Panc1 (cell line): ENCODE measurements around the gene MAL. TPM values are rescaled to one million over a fixed set of nuclear protein-coding genes. Genes with fewer than 3 reads are reported as not detected.

Source experiments
- ATAC-seq: fragments of 200-7000 bp; cut with Tn5 transposase; 2 replicates; pipeline ENCODE4 v1.9.1; 2020; ENCODE audit warnings: mild to moderate bottlenecking, moderate library complexity
- BruUV-seq: library from RNA; stranded (reverse); fragments of 400-500 nt; replicated peaks from 2 replicates; lab custom pipeline; 2021; lab: Mats Ljungman, UMichigan
- CTCF ChIA-PET: fragments of 300-600 bp; sonication (Branson Sonifier 250); formaldehyde crosslinking; loops from one replicate; lab custom pipeline; 2022; ENCODE audit warnings: antibody characterized with exemption; lab: Charles Lee
- POLR2A ChIA-PET: fragments of 300-600 bp; sonication (Branson Sonifier 250); formaldehyde crosslinking; loops from one replicate; lab custom pipeline; 2022; ENCODE audit warnings: antibody characterized with exemption; lab: Charles Lee
- DNase-seq: peaks from one replicate; pipeline ENCODE4 v3.0.0-alpha.2; 2010; ENCODE audit warnings: low read depth, low spot score
- H3K27ac ChIP-seq: 2 replicates; pipeline ENCODE4 v1.5.1; 2011; ENCODE audit warnings: mild to moderate bottlenecking, low read length, inconsistent platforms
- H3K27me3 ChIP-seq: fragments of 200-500 bp; sonication (Bioruptor generic); 2 replicates; pipeline ENCODE4 v1.6.0; 2014; ENCODE audit warnings: low read length, inconsistent platforms; ENCODE audit not compliant: control insufficient read depth, insufficient read depth
- H3K36me3 ChIP-seq: fragments of 200-500 bp; sonication (Bioruptor generic); 2 replicates; pipeline ENCODE4 v1.5.1; 2014; ENCODE audit warnings: inconsistent platforms, mild to moderate bottlenecking, low read length, moderate library complexity; ENCODE audit not compliant: control insufficient read depth, insufficient read depth
- H3K4me1 ChIP-seq: 2 replicates; pipeline ENCODE4 v1.5.1; 2011; ENCODE audit warnings: inconsistent platforms, mild to moderate bottlenecking, low read length, moderate library complexity; ENCODE audit not compliant: control insufficient read depth, insufficient read depth
- H3K4me3 ChIP-seq, 2 experiments: 2 replicates each; pipeline ENCODE4 v1.5.1; 2011 to 2012; ENCODE audit warnings: low read depth in 2 of 2, low read length in 2 of 2, mild to moderate bottlenecking in 2 of 2, inconsistent platforms in 1 of 2, moderate library complexity in 1 of 2
- H3K9me3 ChIP-seq: fragments of 200-500 bp; sonication (Bioruptor generic); 2 replicates; pipeline ENCODE4 v1.5.1; 2014; ENCODE audit warnings: low read depth, mild to moderate bottlenecking, inconsistent platforms, low read length, moderate library complexity; ENCODE audit not compliant: control insufficient read depth, insufficient read depth
- POLR2AphosphoS5 ChIP-seq: IDR thresholded peaks from 2 replicates; pipeline ENCODE4 v1.6.1; 2012; ENCODE audit warnings: mild to moderate bottlenecking, low read depth, low read length, moderate library complexity
- SIN3A ChIP-seq: IDR thresholded peaks from 2 replicates; pipeline ENCODE4 v1.6.1; 2012; ENCODE audit warnings: low read depth, mild to moderate bottlenecking, low read length, moderate library complexity, borderline replicate concordance; ENCODE audit not compliant: insufficient read depth
- TCF7L2 ChIP-seq: IDR thresholded peaks from 2 replicates; pipeline ENCODE4 v1.6.1; 2011; ENCODE audit warnings: mild to moderate bottlenecking, low read depth, low read length, inconsistent platforms
- in situ Hi-C: cut with HindIII; loops from 2 replicates; pipeline ENCODE4 v1.10.0; 2016; ENCODE audit warnings: low sequenced_read_pairs, low pct_unique_long_range_greater_than_20kb
- intact Hi-C: fragments of 100-400 bp; cut with micrococcal nuclease; formaldehyde crosslinking; loops from one replicate; pipeline ENCODE4 v1.10.0; 2022; ENCODE audit not compliant: unreplicated experiment
- total RNA-seq: library from RNA; stranded (reverse); gene quantifications from one replicate; pipeline ENCODE4 v1.2.1, GENCODE V29; 2021; ENCODE audit not compliant: unreplicated experiment
- TF ChIP-seq, protein P1 (sequence below): fragments of 450-650 bp; IDR thresholded peaks from 2 replicates; pipeline ENCODE4 v1.5.1; 2017; ENCODE audit warnings: mild to moderate bottlenecking
- TF ChIP-seq, protein P2 (sequence below), 2 experiments: IDR thresholded peaks; 2 replicates each; pipeline ENCODE4 v1.6.1; 2011 to 2012; ENCODE audit warnings: low read depth in 2 of 2, control low read depth in 1 of 2, low read length in 1 of 2, mild to moderate bottlenecking in 1 of 2, moderate library complexity in 1 of 2; ENCODE audit not compliant: insufficient read depth in 1 of 2

MAL gene
- total RNA-seq, 1 experiment from 2014 or later = 1.3 TPM

DNA sequence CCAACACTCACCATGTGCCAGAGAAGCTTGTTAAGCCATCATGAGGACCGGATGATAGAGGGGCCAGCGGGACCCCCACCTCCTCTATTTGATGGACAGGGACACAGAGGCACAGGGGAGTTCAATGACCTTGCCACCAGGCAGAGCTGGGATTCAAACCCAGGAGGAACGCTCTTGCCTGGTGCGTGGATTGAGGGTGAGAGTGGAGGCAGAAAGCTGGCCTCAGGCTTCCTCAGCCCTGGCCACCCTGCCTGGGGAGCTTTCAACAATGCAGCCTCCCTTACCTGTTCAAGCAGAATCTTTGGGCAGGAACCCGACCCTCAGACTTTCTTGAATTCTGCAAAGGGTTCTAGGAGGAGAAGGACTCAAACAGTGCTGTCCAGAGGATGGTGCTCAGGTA, 39.9 kb upstream of the MAL start:
- intact Hi-C loops (no loop called here), in situ Hi-C loops (no loop called here)
- ATAC-seq = no peak
- POLR2A ChIA-PET = no interaction called here
- no peaks in the 10 kb centered on the region for H3K4me1 ChIP-seq
- CTCF ChIA-PET = interaction anchor here (0.9 kb wide), 1 partner anchor 24 kb away, joined by 4 read pairs; no protein-coding TSS in a partner anchor
- TF ChIP-seq POLR2AphosphoS5 = no peak
- TF ChIP-seq TCF7L2 = no peak
- TF ChIP-seq SIN3A = no peak
- TF ChIP-seq, protein P1, sequence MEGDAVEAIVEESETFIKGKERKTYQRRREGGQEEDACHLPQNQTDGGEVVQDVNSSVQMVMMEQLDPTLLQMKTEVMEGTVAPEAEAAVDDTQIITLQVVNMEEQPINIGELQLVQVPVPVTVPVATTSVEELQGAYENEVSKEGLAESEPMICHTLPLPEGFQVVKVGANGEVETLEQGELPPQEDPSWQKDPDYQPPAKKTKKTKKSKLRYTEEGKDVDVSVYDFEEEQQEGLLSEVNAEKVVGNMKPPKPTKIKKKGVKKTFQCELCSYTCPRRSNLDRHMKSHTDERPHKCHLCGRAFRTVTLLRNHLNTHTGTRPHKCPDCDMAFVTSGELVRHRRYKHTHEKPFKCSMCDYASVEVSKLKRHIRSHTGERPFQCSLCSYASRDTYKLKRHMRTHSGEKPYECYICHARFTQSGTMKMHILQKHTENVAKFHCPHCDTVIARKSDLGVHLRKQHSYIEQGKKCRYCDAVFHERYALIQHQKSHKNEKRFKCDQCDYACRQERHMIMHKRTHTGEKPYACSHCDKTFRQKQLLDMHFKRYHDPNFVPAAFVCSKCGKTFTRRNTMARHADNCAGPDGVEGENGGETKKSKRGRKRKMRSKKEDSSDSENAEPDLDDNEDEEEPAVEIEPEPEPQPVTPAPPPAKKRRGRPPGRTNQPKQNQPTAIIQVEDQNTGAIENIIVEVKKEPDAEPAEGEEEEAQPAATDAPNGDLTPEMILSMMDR = no peak
- TF ChIP-seq, protein P2, sequence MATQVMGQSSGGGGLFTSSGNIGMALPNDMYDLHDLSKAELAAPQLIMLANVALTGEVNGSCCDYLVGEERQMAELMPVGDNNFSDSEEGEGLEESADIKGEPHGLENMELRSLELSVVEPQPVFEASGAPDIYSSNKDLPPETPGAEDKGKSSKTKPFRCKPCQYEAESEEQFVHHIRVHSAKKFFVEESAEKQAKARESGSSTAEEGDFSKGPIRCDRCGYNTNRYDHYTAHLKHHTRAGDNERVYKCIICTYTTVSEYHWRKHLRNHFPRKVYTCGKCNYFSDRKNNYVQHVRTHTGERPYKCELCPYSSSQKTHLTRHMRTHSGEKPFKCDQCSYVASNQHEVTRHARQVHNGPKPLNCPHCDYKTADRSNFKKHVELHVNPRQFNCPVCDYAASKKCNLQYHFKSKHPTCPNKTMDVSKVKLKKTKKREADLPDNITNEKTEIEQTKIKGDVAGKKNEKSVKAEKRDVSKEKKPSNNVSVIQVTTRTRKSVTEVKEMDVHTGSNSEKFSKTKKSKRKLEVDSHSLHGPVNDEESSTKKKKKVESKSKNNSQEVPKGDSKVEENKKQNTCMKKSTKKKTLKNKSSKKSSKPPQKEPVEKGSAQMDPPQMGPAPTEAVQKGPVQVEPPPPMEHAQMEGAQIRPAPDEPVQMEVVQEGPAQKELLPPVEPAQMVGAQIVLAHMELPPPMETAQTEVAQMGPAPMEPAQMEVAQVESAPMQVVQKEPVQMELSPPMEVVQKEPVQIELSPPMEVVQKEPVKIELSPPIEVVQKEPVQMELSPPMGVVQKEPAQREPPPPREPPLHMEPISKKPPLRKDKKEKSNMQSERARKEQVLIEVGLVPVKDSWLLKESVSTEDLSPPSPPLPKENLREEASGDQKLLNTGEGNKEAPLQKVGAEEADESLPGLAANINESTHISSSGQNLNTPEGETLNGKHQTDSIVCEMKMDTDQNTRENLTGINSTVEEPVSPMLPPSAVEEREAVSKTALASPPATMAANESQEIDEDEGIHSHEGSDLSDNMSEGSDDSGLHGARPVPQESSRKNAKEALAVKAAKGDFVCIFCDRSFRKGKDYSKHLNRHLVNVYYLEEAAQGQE (IDR thresholded peaks at IDR 0.05; ENCODE audit: insufficient read depth in 1 of 2, low read depth in 2 of 2, low read length in 1 of 2) = no peak
- BruUV-seq = no TSS peak
- peaks cover 12% of the 10 kb centered on the region for H3K27me3 ChIP-seq
- no peaks in the 10 kb centered on the region for H3K36me3 ChIP-seq
- no peaks in the 10 kb centered on the region for H3K9me3 ChIP-seq
- DNase-seq = no peak
- no peak overlapping the region for H3K27ac ChIP-seq
- H3K4me3 ChIP-seq = no peak overlapping the region

DNA sequence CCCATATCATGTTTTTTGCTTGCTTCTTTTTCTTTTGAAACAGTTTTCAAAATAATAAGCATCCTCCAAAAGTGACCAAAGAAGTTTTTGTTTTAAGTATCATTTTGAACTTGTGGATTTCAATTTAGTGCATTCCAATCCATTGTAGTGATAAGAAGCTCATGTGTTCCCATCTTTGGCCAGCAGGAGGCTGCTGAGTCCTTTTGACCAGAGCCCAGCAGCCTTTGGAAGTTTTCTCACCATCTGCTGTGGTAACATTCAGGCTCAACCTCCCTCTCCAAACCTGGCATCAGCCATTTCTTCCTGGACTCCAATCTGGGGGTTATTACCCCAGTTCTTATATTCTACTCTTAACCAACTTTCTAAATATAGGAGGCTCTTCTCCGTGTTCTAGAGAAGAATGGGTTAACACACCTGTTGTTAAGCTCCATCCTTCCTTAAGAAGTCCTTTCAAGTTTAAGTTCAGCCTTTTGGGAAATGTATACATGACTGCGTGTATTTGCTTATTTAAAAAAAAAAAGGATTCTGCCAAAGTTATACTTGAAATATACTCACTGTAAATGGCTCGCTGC, 39.0 kb upstream of the MAL start:
- ChIA-PET CTCF (interaction anchor here (0.9 to 1.3 kb wide), 7 partner anchors 23 to 129 kb away, joined by 3 to 12 read pairs (median 4); no protein-coding TSS in a partner anchor), POLR2A (no interaction called here)
- H3K9me3 ChIP-seq = no peaks in the 10 kb centered on the region
- no TSS peak for BruUV-seq
- peaks cover 12% of the 10 kb centered on the region for H3K27me3 ChIP-seq
- no peak overlapping the region for H3K27ac ChIP-seq
- in situ Hi-C loops (no loop called here), intact Hi-C loops (no loop called here)
- DNase-seq (peak; percentile 58), ATAC-seq (peak; percentile 90)
- TF ChIP-seq TCF7L2 = no peak
- TF ChIP-seq, protein P1 = peak; percentile 89
- H3K4me1 ChIP-seq = no peaks in the 10 kb centered on the region
- no peak overlapping the region for H3K4me3 ChIP-seq
- H3K36me3 ChIP-seq = no peaks in the 10 kb centered on the region
